HG03066 (cell line): ENCODE measurements around the gene IQSEC1.

Experiments
- ATAC-seq: cut with Tn5 transposase; IDR thresholded peaks from one replicate; pipeline ENCODE4 v1.9.1; 2021; ENCODE audit warnings: low read depth; ENCODE audit not compliant: unreplicated experiment

The IQSEC1 gene

GRCh38 chr3:13034861-13035260, 38.4 kb downstream of the IQSEC1 start:
- ATAC-seq: no peak

DNA sequence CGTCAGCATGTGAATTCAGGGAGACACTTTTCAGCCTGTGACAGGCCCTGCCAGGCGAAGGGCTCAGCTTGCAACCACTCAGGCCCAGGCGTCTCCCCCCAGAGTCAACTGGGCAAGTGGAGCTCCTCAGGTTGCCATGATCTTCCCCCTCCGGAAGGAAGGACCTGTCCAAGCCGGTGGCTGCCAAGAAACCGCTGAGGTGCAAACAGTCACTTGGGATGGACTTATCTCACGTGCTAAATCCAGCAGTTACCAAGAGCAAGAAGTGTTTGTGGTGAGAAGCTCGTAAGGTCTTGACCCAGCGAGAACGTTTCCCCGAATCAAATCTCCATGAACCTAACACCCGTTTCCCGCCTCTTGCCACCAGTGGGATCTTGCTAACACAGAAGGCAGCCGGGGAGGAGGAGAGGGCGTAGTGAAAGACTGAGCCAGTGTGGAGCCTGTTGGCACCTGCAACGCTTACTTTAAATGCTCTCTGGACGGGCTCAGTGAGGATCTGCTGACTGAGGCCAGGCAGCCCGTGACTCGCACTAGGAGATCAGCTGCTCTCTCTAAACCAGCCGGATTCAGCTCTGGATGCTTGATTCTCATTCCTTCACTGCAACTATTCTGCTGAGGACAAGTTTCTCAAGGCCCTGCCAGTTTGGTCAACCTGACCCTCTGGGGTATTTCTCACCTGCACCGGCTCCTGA, 39.0 kb downstream of the IQSEC1 start:
- no peak for ATAC-seq

DNA sequence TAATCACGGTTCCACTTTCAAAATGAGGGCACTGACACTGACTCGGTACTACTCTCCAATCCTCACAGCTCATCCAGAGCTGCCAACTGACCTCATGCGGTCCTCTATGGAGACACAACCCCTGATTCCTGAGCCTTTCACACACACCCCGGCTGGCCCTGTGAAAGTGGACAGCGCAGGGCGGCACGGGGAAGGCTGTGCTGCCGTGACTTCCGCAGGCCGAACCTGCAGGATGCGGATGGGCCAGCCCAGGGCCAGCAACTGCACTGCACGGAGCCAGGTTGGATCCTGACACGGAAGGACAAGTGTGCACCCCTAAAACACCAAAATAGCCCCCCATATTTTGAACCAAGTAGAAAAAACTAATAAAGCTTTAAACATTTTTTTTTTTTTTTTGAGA, 41.0 kb downstream of the IQSEC1 start:
- no peak for ATAC-seq

DNA sequence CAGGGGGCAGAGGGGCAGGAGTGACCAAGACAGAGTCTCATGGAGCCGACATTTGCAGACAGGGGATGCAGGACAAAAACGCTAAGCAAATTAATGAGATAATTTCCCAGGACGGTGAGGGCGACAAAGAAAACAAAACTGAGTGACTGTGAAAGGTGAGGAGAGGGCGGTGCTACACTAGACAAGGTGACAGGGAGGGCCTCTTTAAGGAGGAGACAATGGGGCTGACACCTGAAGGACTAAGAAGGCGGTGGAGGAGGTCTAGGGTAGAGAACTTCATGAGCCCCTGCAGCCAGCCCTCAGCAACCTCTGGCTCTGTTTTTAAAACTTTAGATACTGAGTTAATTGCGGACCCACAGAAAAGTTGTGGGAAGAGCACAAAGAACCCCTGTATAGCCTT, 41.6 kb downstream of the IQSEC1 start:
- no peak for ATAC-seq

GRCh38 chr3:13030684-13031083, 42.5 kb downstream of the IQSEC1 start:
- no peak for ATAC-seq

DNA sequence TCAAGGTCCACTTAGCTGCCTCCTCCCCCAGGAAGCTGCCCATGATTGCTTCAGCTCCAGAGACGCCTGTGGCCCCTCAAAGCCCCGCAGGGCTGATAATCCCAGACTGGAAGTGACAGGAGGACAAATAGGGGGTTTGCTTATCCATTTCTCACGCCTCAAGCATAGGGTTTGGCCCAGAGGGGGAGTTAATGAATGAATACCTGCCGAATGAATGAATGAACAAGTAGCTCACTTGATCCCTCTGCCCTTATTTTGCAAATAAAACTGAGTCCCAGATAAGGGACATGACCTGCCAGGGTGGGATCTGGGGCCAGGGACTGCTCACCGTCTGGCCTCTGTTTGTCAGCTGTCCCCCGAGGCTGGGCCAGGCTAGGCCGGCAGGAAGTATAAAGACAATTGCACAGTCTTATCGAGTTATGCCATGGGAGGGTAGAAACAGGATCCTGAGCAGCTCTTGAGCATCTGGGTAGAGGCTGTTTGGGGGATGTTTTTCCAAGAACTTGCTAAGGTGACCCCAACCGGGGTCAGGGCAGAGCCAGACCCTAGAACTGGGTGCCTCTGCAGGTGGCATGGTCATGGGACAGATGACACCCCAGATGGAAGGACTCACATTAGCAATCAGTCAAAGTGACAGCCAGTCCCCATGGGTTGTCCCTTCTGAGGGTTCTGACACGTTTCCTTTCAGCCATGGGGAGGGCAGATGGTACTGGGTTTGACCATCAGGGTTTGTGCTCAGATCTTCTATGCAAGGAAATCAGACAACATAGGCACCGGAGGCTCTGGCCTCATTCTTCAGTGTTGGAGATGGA, 45.0 kb downstream of the IQSEC1 start:
- no peak for ATAC-seq

- no peak for ATAC-seq
Measured at GRCh38 chr3:13027154-13027553, 46.1 kb downstream of the IQSEC1 start.

DNA sequence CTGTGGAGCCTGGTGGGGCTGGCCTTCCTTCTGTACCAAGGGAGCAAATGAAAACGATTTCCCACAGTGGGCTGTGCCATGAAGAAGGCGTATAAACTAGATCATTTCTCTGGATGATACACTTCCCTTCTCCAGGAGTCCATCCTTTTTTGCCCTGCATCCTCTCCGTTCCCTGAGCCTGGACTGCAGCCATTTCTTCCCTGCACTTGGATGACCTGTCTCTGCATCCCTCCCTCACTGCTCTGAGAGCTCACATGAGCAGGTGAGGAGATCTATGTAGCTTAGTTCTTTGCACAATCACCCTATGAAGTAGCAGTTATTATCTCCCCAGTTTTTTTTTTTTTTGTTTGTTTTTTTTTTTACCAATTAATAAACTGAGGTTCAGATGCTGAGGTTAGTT, 46.7 kb downstream of the IQSEC1 start:
- no peak for ATAC-seq

DNA sequence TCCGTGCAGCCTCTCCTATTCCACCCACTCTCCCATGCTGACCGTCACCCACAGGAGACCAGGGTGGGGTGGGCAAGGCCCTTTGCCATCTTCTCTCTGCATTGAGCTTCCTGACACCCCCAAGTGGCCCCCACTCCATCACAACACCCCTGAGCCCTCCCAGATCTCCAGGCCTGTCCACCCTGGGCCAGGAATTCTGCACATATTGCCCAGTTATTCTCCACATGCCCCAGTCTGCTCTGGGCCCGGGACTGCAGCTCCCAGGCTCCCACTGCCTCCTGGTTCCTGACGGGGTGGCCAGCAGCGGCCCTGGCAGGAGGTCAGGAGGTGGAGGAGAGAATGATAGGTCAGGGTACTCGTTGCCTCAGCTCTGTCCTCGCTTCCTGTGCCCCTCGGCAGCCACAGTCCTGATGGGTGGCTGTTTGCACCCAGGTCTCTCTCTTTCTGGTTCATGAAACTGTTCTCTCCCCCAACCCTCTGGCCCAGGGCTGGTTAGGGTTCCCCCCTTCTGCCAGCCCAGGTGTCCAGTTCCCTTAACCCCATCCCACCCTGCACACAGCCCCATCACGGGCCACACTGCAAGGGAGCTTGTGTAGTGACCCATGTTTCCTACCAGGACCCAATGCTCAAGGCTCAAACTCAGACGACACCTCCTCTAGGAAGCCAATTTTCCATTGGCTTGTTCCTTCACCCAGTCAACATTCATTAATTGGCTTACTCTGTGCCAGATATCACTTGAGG, 47.3 kb downstream of the IQSEC1 start:
- no peak for ATAC-seq

GRCh38 chr3:13025090-13025489, 48.1 kb downstream of the IQSEC1 start:
- ATAC-seq: no peak

GRCh38 chr3:13024765-13025065, 48.5 kb downstream of the IQSEC1 start:
- ATAC-seq: no peak

- ATAC-seq: no peak
Measured at GRCh38 chr3:13023971-13024764, 49.1 kb downstream of the IQSEC1 start.

DNA sequence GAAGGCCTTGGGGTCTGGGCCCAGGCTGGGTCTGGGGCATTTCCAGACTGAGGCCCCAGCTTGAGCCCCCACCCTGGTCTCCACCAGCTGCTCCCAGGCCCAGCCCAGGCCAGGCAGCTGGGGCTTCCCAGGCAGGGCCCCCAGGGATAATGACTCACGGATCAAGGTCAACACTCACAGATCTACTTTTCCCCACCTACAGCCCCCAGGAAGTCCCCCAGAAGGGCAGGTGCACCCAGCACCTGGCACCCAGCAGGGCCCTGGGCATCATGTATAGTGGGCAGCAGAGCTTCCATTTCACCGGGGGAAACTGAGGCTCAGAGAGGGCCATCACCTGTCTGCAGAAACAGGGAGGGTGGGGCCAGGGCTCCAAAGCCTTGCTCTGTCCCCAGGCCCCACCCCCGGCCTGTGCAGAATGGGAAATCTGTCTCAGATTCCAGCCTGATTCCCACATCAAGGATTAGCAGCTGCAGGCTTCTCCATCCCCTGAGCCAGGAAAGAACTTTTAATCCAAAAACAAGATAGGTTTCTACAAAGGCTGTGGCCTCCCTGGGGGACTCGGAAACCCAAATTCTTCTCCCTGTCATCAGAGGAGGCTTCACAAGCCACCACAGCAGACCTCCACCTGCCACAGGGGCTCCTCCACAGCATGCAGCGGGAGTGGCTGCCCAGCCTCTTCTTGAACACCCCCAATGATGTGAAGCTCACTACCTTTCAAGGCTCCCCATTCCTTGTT, 49.8 kb downstream of the IQSEC1 start:
- ATAC-seq: no peak

GRCh38 chr3:13022348-13023234, 50.6 kb downstream of the IQSEC1 start:
- ATAC-seq: peak; percentile 53

GRCh38 chr3:13021141-13022114, 51.8 kb downstream of the IQSEC1 start:
- ATAC-seq: no peak

- no peak for ATAC-seq
Measured at GRCh38 chr3:13020159-13020750, 53.0 kb downstream of the IQSEC1 start.

DNA sequence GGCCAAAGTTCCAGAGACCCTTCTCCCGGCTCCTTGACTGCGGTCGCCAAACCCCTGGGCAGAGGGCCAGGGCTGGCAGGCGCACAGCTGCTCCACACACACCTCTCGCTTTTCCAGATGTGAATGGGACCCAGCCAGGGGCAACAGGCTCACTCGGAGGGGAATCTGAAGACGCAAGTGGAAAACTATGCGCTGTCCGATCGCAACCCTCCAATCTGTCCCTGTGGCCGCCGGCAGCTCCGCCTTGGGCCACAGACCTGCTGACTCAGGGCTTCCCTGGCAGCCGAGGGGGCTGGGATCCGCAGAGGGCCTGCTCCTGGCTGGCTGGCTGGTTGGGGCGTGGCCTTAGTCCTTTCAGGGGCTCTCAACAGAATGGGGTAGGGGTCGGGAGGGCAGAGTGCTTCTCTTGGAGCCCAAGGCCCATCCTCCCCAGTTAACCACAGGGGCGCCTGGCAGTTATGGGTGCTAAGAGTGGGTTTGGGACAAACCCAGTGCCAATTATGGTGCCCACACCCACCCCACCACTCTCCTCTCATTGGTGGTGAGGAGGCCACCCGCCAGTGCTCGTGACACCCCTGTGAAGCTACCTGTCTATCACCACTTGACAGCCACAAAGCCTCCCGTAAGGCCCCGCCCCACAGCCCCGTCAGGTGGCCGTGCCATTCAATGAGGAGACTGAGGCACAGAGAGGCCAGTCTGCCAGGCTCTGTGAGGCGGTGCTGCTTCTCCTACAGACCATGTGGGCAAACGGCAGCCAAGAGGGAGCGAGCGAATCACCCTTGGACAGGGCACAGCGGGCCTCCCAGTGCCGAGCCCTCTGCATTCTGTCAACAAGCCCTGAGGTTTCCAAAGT, 53.8 kb downstream of the IQSEC1 start:
- ATAC-seq: no peak
